ENCODE data around the gene MKX.

The MKX gene

DNA sequence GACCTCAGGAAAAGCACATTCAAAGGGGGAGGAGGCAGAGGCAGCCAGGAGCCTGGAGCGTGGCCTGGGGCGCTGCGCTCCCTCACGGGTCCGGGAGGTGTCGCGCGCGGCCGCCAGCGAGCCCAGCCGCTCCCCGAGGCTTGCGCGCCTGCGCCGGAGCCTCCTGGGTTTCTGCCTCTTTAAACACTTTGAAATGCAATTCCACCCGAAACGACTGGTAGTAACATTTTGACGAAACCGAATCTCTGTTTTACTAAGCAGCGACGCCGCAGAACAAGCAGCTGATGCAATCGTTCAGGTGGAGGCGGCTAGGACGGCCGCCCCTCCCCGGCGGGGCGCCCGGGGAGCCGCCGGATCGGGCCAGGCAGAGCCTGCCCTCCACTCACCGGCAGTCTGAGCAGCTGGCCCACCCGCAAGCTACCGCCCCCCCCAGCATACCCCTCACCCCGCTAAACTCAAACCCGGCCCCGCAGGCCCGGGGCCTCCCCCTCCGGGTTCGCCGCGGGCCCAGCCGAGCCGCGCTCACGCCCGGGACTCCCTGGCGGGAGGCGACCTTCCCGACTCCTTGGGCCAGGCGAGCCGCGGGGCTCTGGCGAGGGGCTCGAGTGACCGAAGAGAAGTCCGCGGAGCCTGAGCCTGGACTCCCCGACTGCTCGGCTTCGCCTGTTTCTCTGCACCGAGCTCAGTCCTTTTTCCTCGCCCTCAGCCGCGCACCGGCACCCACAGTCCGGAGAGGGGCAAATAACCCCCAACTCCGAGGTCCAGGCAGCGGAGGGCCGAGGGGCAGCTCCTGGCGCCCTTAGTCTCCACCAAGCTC, 3.2 kb downstream of the MKX start:
- DNase-seq (ENCODE audit: low read depth, low spot score): peak; percentile 73

DNA sequence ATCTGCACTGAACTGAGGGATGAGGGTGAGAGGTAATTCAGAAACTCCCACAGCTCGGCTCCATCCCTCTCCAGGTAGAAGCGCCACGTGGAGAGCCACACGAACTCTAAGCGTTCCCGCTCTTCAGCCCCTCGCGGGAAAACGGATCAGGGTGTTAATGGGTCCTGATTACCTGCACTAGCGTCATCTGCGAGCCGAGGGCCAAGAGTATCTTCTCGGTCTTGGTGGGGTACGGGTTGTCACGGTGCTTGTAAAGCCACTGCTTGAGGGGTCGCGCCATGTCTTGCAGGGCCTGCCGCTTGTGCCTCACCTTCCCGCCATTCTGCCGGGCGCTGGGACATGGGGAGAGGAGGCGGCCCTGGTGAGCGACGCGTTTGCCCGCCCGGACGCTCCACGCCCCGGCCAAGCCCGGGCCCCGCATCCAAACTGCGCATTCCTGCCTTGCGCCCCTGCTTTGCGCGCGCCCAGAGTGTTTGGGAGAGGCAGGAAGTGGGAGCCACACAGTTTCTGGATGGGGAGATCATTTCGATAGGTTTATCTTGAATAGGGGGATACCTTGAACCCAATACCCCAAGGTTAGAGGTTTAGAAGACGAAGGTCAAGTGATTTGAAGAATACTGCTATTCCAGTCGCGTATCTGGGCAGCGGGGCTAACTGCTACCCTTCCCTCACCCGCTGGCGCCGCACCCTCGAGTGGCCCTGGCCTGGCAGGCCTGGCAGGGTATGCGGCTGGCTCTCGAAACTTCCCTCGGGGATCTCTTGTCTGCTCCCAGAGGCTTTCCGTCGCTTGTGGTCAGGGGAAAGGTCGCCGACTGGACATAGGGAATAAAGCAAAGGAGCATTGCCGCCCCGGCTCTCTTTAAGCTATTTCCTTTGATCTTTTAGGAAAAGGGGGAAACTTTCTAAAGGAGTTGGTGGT, 4.2 kb downstream of the MKX start:
- DNase-seq (ENCODE audit: low read depth, low spot score): no peak

DNA sequence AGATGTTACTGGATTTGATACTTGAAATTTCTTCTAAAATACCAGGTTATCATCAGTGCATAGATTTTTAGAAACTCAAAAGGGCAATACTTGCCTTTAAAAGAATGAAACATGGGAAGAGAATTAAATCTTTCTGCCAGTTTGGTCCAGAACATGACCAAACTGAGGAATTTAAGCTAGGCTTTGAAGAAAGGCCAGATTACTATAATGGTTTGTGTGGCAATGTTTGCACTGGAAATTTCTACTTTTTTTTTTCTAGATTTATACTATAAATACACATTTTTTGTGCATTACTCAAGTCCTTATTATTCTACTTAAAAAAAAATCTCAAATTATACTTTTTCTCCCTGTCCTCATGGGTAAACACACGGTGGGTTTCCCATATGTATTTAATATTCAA, 9.2 kb downstream of the MKX start:
- no peak for DNase-seq (ENCODE audit: low read depth, low spot score)

DNA sequence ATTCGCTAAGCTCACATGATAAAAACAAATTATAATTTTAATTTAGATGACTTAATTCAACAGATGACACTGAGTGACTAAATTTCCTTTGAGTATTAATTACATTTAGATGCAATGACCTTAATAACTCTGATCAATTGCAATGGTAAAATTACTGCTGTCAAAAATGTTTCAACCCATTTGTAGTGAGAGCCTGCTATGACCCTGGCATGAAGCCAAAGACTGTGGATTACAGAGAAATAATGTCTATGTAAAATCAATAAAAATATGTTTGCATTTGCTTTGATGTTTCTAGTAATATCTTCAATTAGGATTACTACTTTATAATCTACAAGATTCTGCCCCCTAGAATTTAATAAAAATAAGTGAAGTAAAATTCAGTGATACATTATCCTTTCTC, 15.6 kb downstream of the MKX start:
- no peak for DNase-seq (ENCODE audit: low read depth, low spot score)

DNA sequence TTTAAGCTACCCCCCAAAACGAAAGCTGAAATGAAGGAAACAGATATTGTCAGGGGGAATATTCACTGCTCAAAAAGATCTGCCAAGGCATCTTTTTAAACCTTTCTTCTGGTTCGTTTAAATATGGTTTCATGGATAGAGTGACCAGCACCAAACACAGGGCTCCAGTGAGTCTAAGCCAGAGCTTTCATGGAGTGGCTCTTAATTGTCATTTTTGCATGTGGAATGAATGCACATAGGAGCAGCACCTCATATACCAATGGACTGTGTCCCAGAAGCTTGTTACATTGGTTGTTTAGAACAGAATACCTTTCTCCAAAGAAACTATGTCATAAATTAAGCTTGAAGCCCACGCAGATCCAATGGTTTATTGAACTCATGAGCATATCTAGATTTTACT, 17.3 kb downstream of the MKX start:
- DNase-seq (ENCODE audit: low read depth, low spot score): no peak

DNA sequence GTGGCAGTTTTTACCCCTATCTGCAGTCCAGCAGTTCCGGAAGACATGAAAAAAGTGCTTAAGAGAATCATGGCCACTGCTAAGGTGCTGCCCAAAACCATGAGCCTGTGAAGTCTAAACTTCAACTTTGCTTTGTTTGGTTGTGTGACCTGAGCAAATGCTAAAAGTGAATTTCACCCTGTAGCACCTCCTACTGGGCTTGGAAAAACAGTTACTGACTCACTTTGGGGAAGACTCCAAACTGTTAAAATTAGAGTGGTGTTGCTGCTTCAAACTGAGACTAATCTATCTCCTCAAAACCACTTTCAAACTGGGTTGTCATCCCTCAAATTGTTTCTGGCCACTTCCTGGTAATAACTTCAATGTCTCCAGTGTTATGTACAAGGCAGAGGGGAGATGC, 21.3 kb downstream of the MKX start:
- DNase-seq (ENCODE audit: low read depth, low spot score): no peak

DNA sequence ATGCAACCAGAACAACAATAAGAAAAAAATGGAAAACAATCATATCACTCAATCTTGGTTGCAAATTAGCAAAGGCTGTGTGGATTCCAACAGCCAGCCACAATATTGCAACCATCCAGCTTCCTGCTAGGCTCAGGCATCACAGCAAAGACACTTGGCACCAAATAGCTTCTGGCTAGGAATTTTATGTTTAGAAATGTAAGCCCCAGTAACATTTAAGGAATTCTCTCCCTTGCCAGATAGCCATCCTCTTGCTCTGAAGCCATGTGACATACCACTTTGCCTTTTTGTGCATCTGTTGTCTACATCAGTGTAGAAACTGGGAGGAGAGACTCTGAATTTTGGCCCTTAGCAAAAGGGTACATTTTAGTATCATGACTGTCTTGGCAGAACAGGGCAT, 22.2 kb downstream of the MKX start:
- no peak for DNase-seq (ENCODE audit: low read depth, low spot score)

DNA sequence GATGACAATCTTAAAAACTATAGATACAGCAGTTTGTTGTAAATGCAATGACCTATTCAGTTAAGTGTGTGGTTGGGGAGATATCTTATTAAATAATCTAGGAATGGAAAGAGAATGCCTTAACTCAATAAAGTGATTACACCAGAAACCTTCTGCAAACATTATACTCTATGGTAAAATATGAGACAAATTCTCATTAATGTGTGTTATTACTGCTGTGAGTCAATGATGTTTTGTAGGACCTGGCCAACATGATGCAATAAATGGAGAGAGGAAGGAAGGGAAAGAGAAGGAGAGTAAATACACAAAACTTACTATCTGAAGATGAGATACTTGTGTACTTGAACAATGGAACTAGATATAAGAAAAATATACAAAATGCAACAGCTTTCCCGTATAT, 25.1 kb downstream of the MKX start:
- DNase-seq (ENCODE audit: low read depth, low spot score): no peak

DNA sequence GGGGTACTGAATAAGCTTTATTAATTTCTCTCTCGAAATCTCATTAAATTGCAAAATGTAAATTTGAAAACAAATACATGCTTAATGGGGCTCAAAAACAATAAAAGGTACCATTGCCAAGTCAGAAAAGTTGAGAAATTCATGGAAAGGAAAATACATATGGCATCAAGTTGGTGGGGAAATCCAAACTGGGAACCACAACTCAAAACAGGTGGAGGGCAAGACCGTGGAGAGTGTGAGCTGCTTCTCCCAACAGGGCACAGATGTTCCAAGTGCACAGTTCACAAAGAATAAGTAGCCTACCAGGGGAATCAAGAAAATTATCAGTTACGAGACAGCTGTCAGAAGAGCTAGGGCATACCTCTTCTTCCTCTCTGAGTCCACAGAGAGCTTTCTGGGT, 26.6 kb downstream of the MKX start:
- DNase-seq (ENCODE audit: low read depth, low spot score): no peak

DNA sequence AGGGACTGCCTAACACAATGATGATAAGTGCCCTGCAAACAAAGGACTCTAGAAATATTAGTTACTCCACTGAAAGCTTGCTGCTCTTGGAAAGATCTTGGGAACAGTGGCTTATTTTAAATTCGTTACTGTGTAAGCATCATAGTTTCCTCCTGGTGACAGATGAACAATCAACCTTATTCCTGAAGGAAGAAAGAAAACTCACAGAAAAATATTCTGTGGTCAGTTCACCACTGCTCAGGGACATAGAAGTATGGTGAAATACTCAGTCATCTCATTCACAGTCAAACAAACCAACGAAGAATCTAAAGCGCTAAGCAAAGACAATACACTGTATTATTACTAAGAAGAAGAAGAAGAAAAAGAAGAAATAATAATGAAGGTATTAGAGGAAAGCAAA, 27.8 kb downstream of the MKX start:
- DNase-seq (ENCODE audit: low read depth, low spot score): no peak

DNA sequence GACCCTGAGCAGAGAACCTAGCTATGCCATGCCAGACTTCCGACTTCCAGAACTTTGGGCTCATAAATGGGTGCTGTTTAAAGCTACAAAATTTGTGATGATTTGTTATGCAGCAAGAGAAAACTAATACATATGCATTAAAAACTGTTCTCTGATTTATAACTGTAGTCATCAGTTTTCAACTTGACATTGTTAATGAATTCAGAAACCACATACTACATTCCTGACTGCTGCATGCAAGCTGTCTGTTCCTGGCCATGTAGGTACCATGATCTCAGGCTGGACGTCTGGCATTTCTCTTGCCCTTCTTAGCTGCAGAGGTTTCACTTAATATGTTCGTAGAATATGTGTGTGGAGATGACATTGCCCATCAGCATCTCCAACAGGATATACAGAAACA, 28.4 kb downstream of the MKX start:
- no peak for DNase-seq (ENCODE audit: low read depth, low spot score)

DNA sequence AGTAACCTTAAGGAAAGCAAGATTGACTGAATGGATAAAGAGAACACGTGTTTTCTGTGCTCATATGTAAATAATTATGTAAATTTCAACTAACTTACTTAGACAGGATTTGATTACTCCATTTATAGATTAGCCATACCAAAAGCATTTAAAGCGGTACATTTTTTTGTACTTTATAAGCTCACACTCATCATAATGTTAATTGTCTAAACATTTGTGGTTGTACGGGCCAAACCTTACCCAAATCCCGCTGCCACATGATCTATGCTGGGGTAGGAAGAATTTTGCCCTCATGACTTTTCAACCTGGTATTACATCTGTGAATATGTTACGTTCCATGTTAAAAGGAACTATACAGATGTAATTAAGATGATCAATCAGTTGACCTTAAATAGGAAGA, 29.1 kb downstream of the MKX start:
- no peak for DNase-seq (ENCODE audit: low read depth, low spot score)

DNA sequence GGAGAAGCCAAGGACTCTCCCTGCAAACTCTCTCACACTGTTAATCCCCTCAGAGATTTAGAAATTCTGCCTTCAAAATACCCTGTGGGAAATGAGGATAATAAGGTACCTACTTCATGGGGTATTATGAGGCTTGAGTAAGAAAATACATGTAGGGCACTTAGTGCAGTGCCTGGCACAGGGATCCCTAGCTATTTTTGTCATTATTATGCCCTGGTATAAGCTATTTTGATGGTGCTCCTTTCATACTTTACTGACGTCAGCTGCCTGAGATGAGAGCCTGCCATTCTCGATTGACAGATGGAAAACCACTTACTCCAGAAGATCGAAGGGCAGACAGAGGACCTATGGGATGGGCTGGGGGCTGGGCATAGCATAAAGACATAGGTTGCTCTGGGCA, 30.1 kb downstream of the MKX start:
- DNase-seq (ENCODE audit: low read depth, low spot score): no peak

DNA sequence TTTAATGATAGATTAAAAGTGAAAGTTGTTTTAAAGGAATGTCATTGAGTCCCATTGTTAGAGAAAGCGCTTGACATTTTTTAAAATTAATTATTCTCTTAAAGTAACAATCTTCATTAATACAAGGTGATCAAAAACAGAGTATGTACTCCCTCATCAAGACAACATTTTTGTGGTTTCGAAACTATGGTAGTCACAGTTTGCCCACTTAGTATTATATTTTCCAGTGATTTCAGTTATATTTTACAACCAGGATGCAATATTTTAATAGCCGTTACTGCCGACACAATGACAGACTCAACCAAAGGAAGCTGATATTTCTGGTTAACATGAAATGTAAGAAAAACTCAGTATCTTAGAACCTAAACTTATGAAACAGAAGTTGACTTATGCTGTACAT, 31.3 kb downstream of the MKX start:
- no peak for DNase-seq (ENCODE audit: low read depth, low spot score)

DNA sequence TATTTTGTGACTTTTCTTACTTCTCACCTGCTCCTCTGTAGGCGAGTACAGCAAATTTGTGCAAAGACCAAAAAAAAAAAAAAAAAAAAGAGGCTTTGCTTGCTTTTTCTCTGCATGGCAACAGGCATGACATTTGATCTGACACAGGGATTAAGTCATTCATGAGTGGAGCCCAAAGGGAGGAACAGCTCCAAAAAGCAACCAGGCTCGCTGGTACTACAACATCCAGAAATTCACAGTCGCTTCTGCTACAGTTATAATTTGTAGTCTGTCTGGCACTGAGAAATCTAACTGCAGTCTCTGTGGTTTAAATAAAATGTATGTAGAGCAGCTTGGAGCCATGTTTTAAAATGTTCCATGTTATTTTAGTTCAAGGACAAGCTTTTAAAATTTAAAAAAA, 31.7 kb downstream of the MKX start:
- no peak for DNase-seq (ENCODE audit: low read depth, low spot score)

DNA sequence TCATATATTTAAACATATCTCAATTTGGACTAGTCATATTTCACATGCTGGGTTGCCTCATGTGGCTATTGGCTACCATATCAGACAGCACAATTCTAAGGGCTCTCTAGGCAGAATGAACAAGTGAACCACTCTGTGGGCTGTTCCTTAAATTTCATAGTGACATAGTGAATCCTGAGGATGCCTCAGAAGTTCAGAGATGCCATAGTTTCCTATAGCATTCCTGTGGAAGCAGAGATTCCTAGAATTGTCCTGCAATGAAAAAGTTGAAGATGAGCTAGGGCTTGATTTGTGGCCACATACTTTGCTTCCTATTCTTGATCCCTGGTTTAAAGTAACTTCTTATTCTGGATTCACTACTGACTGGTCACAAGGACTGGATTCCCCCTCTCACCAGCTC, 35.6 kb downstream of the MKX start:
- no peak for DNase-seq (ENCODE audit: low read depth, low spot score)

DNA sequence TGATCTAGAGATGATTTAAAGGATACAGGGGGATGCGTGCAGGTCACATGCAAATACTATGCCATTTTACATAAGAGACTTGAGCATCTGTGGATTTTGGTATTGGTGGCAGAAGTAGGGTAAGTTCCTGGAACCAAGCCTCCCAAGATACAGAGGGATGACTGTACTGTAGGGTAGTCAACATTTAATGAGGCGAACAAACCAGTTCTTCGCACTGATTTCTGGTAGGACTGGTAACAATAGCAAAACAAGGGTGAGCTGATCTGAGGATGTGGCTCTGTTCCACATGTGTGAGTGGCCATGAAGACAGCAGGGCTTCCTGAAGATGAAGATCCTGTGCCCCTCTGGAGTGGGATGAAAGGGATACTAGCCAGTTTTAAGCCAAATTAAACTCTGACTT, 36.3 kb downstream of the MKX start:
- no peak for DNase-seq (ENCODE audit: low read depth, low spot score)

DNA sequence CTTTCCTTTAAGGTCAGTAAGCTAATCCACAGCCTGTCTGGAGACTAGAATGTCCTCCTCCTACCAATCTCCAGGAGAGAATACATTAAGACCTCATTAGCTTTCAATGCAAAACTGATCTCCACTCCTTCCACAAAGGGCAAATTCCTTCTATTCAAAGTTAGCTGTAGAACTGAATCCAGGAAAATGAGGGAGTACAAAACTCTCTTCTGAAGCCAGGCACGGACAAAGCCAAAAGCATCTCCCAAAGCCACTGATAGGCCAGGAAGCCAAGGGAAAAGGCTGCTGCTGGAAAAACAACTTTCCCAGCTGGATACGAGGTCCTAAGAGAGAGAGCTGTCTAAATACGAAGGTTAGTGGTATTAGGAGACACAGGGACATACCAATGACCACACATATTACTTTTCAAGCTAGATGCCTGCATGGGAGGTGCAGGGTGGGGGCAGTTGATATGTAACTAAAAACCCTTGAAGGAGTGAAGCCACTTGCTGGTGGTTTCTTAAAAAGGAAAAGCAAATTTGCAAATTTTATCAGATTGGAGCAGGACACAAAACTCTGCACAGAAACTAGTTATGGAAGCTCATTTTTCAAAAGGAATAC, 43.6 kb downstream of the MKX start:
- DNase-seq (ENCODE audit: low read depth, low spot score): no peak

DNA sequence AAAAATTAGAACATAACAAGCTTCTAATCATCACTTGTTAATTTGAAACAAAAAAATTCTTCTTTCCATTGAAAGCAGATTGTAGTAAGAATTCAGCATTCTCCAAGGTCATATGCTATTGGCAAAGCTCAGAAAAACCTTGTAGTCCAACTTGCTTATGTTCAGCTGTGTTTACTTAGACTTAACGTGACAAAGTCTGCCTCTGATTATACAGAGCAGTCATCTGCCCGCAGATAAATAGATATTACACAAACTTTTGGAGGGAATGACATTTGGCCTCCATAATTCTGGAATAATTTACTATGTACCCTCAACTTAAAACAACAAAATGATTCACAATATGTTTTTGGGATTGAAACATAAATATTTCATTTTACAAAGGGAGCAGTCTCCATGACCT, 45.8 kb downstream of the MKX start:
- no peak for DNase-seq (ENCODE audit: low read depth, low spot score)

DNA sequence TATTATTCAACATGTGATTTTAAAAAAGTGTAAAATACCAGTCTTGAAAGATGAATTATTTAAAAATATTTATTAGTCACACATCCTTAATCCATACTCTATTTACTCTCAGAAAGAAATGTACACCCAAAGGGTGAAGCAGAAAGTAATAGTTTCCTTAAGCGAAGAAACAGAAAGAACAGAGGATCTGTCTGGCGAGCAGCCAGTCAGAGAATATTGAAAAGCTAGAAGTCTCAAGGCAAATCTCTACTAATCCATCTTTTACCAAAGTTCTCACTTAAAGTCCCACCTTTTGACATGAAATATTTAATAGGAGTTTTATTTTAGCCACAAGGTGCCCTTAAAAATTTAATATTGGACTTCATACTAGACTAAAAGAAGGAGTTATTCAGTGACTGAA, 46.7 kb downstream of the MKX start:
- no peak for DNase-seq (ENCODE audit: low read depth, low spot score)

DNA sequence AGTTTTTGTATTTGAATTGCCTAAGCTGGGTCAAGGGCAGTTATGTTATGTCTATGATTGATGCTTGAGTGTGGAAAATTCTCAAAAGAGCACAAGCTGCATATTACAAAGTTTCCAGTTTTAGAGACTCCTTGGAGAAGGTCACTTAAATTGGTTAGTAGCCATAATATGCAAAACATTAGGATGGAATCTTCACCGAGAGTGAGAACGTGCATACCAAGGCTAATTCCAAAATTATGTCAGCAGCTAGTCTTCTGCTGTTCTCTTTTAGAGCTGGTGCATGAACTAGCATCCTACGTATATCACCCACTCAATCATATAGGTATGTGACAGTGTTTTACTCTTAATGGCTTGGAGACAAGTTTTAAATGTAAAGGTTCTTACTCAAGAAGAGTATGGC, 49.2 kb downstream of the MKX start:
- DNase-seq (ENCODE audit: low read depth, low spot score): no peak

DNA sequence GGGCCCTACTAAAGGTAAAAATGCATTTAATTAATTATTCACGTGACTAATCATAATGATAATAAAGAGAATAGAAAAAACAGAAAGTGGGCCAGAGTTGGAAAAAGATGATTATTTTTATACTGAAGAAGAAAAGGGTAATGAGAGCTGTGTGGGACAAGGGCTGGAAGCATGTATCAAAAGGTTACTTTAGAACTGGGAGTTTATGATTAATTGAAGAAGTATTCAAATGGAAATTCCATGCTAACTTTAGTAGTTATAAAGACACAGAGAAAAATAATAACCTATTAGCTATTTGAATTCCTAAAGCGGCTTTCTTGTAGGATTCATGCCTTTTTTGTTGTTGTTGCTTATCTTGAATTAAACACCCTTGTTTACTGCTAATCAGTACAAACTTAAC, 49.9 kb downstream of the MKX start:
- DNase-seq (ENCODE audit: low read depth, low spot score): no peak

DNA sequence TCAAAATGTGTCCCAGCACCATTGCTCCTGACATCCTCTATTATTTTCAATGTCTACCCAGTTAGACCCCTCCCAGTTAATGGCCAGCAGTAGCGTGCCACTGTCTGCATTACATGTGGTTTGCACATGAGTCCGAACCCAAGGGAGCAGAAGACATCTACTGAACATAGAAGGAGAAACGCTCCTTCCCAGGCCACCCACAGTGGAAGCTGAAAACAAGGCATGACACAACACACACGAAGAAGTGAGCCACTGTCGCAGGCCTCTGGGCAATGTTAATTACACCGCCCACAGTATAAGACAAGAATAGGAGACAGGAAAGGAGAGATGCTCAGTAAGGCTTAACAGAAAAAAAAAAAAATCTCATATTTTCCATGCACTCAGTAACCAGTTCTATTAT, 50.5 kb downstream of the MKX start:
- no peak for DNase-seq (ENCODE audit: low read depth, low spot score)
